ENCODE results near the gene CDX1.
A peak's percentile ranks its signal among the peaks of the same experiment; 100 is the strongest.

The CDX1 gene

DNA sequence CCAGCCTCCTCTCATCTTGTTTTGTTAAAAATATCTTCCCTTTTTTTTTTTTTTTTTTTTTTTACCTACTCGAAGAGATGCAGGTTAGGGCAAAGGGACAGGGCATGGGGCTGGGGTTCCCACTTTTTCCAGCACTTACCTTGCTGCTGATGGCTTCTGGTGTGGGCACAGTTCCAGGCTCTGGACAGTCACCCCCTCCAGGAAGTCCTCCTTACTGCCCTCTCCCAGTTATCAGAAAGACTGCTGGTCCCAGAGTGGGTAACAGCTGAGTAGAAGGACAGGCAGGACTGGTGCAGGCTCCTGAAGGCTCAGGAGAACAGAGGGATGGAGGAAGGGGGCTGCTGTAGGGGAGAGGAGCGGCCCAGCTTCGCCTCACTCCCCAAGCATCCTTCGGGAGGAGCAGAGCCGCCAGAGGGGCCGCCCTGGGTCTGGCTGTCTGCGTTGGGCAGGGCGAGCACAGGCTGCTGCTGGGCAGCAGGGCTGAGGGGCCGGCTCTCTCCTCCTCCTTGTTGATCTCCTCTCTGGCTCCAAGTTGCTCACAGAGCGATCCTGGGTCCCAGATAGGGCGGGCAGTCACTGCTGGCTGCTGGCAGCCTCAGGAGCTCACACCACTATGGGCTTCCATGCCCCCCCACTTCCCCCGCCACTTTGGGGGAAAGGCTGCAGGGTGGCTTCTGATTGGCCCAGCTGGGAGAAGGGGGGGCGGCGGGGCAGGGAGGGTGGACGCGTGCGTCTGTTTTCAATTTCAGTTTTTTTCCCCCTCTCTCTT is 11.1 kb upstream of the CDX1 start, which contains the start of gene PDGFRB:
PDGFRB (minus strand) TSS at position 588 of the 769 bp plus-strand sequence. CDS start 18,798 bp downstream, outside the sequence.
- peaks cover 23% of the 10 kb centered on the region for H3K36me3 ChIP-seq (ENCODE audit: insufficient read depth, insufficient read length, low read length)
- no peak for DNase-seq (ENCODE audit: low read depth, low spot score)
- peak within 1 kb of the TSS; percentile 36 for H3K4me3 ChIP-seq (ENCODE audit: insufficient read length, low read depth)
- TF ChIP-seq ZNF274 (IDR thresholded peaks at IDR 0.05; ENCODE audit: low read depth, low read length) (no peak), SUZ12 (IDR thresholded peaks at IDR 0.05; ENCODE audit: extremely low read depth, insufficient read depth, insufficient read length) (no peak), YY1 (IDR thresholded peaks at IDR 0.05; ENCODE audit: insufficient read depth, insufficient read length) (no peak)
- peak within 1 kb of the TSS; percentile 70 for H3K9ac ChIP-seq (ENCODE audit: insufficient read length, low read depth)
- H3K9me3 ChIP-seq (ENCODE audit: insufficient read depth, low read length), result no peaks in the 10 kb centered on the region
- H3K4me1 ChIP-seq (ENCODE audit: insufficient read depth, insufficient read length), result peaks cover 22% of the 10 kb centered on the region
- peaks cover 18% of the 10 kb centered on the region for H3K27me3 ChIP-seq (ENCODE audit: insufficient read depth, insufficient read length)

GRCh38 chr5:150156027-150156368 is 10.6 kb upstream of the CDX1 start:
- Histone ChIP-seq H3K9ac (ENCODE audit: insufficient read length, low read depth) (peak overlapping the region; percentile 18), H3K27me3 (ENCODE audit: insufficient read depth, insufficient read length) (peaks cover 18% of the 10 kb centered on the region), H3K4me3 (ENCODE audit: insufficient read length, low read depth) (peak overlapping the region; percentile 6), H3K9me3 (ENCODE audit: insufficient read depth, low read length) (no peaks in the 10 kb centered on the region), H3K36me3 (ENCODE audit: insufficient read depth, insufficient read length, low read length) (peaks cover 22% of the 10 kb centered on the region), H3K4me1 (ENCODE audit: insufficient read depth, insufficient read length) (peaks cover 22% of the 10 kb centered on the region)
- no peak for TF ChIP-seq YY1 (IDR thresholded peaks at IDR 0.05; ENCODE audit: insufficient read depth, insufficient read length)
- no peak for TF ChIP-seq ZNF274 (IDR thresholded peaks at IDR 0.05; ENCODE audit: low read depth, low read length)
- no peak for TF ChIP-seq SUZ12 (IDR thresholded peaks at IDR 0.05; ENCODE audit: extremely low read depth, insufficient read depth, insufficient read length)
- DNase-seq (ENCODE audit: low read depth, low spot score), result no peak

DNA sequence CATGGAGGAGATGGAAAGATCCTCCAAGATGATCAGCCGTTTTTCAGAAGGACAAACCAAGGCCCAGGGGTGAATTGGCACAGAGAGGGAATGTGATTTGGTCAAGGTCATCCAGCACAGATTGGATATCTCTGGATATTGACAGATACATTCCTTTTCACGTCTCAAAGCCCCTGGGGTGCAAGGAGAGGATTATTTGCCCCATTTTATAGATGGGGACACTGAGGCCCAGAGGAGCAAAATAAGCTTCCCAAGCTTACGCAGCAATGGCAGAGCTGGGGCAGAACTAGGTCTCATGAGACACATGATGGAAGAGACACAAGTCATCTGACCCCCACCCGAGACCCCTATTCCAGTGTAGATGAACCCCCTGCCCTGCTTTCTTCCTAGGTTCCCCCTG is 10.0 kb upstream of the CDX1 start:
- Histone ChIP-seq H3K36me3 (ENCODE audit: insufficient read depth, insufficient read length, low read length) (peaks cover 17% of the 10 kb centered on the region), H3K9me3 (ENCODE audit: insufficient read depth, low read length) (no peaks in the 10 kb centered on the region), H3K4me3 (ENCODE audit: insufficient read length, low read depth) (no peak overlapping the region), H3K27me3 (ENCODE audit: insufficient read depth, insufficient read length) (peaks cover 18% of the 10 kb centered on the region), H3K9ac (ENCODE audit: insufficient read length, low read depth) (no peak overlapping the region), H3K4me1 (ENCODE audit: insufficient read depth, insufficient read length) (peaks cover 25% of the 10 kb centered on the region)
- no peak for DNase-seq (ENCODE audit: low read depth, low spot score)
- TF ChIP-seq ZNF274 (IDR thresholded peaks at IDR 0.05; ENCODE audit: low read depth, low read length), result no peak

- TF ChIP-seq YY1 (IDR thresholded peaks at IDR 0.05; ENCODE audit: insufficient read depth, insufficient read length), result no peak
- no peak for TF ChIP-seq ZNF274 (IDR thresholded peaks at IDR 0.05; ENCODE audit: low read depth, low read length)
- TF ChIP-seq SUZ12 (IDR thresholded peaks at IDR 0.05; ENCODE audit: extremely low read depth, insufficient read depth, insufficient read length), result no peak
- Histone ChIP-seq H3K36me3 (ENCODE audit: insufficient read depth, insufficient read length, low read length) (peaks cover 17% of the 10 kb centered on the region), H3K4me1 (ENCODE audit: insufficient read depth, insufficient read length) (peaks cover 30% of the 10 kb centered on the region), H3K4me3 (ENCODE audit: insufficient read length, low read depth) (no peak overlapping the region), H3K9ac (ENCODE audit: insufficient read length, low read depth) (no peak overlapping the region), H3K27me3 (ENCODE audit: insufficient read depth, insufficient read length) (peaks cover 18% of the 10 kb centered on the region), H3K9me3 (ENCODE audit: insufficient read depth, low read length) (no peaks in the 10 kb centered on the region)
- DNase-seq (ENCODE audit: low read depth, low spot score), result no peak
Measured at GRCh38 chr5:150157168-150157567, 9.4 kb upstream of the CDX1 start.

- Histone ChIP-seq H3K9ac (ENCODE audit: insufficient read length, low read depth) (no peak overlapping the region), H3K9me3 (ENCODE audit: insufficient read depth, low read length) (no peaks in the 10 kb centered on the region), H3K4me3 (ENCODE audit: insufficient read length, low read depth) (no peak overlapping the region), H3K27me3 (ENCODE audit: insufficient read depth, insufficient read length) (peaks cover 22% of the 10 kb centered on the region), H3K4me1 (ENCODE audit: insufficient read depth, insufficient read length) (peaks cover 25% of the 10 kb centered on the region), H3K36me3 (ENCODE audit: insufficient read depth, insufficient read length, low read length) (peaks cover 5% of the 10 kb centered on the region)
- no peak for DNase-seq (ENCODE audit: low read depth, low spot score)
- no peak for TF ChIP-seq YY1 (IDR thresholded peaks at IDR 0.05; ENCODE audit: insufficient read depth, insufficient read length)
- no peak for TF ChIP-seq ZNF274 (IDR thresholded peaks at IDR 0.05; ENCODE audit: low read depth, low read length)
- TF ChIP-seq SUZ12 (IDR thresholded peaks at IDR 0.05; ENCODE audit: extremely low read depth, insufficient read depth, insufficient read length), result no peak
Measured at GRCh38 chr5:150158170-150158949, 8.2 kb upstream of the CDX1 start.

- Histone ChIP-seq H3K9me3 (ENCODE audit: insufficient read depth, low read length) (no peaks in the 10 kb centered on the region), H3K4me3 (ENCODE audit: insufficient read length, low read depth) (no peak overlapping the region), H3K27me3 (ENCODE audit: insufficient read depth, insufficient read length) (peaks cover 28% of the 10 kb centered on the region), H3K9ac (ENCODE audit: insufficient read length, low read depth) (no peak overlapping the region), H3K4me1 (ENCODE audit: insufficient read depth, insufficient read length) (peaks cover 21% of the 10 kb centered on the region), H3K36me3 (ENCODE audit: insufficient read depth, insufficient read length, low read length) (no peaks in the 10 kb centered on the region)
- TF ChIP-seq SUZ12 (IDR thresholded peaks at IDR 0.05; ENCODE audit: extremely low read depth, insufficient read depth, insufficient read length) (no peak), YY1 (IDR thresholded peaks at IDR 0.05; ENCODE audit: insufficient read depth, insufficient read length) (no peak), ZNF274 (IDR thresholded peaks at IDR 0.05; ENCODE audit: low read depth, low read length) (no peak)
- DNase-seq (ENCODE audit: low read depth, low spot score), result no peak
Measured at GRCh38 chr5:150159031-150159430, 7.5 kb upstream of the CDX1 start.

DNA sequence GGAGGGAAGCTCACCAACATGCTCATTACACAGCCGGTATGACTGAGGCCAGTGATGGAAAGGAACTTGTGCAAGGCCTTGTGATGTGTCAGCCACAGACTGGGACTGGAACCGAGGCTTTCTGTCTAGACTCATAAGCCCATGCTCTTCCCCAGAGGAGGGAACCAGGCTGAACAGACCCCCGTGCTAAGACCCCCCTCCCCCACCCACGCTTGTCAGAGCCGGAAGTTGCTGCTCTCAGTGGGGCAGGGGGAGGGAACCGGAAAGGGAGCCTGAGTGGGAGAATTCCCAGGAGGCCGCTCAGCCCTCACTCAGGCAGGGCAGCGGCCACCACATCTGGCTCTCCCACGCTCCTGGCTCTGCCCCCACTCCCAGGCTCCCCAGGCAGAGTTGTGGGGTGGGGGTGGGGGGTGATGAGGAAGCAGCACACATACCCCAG is 6.8 kb upstream of the CDX1 start:
- Histone ChIP-seq H3K4me3 (ENCODE audit: insufficient read length, low read depth) (no peak overlapping the region), H3K36me3 (ENCODE audit: insufficient read depth, insufficient read length, low read length) (no peaks in the 10 kb centered on the region)

More for the DNA sequence above, 6.8 kb upstream of the CDX1 start:
- TF ChIP-seq YY1 (IDR thresholded peaks at IDR 0.05; ENCODE audit: insufficient read depth, insufficient read length) (no peak), SUZ12 (IDR thresholded peaks at IDR 0.05; ENCODE audit: extremely low read depth, insufficient read depth, insufficient read length) (no peak), ZNF274 (IDR thresholded peaks at IDR 0.05; ENCODE audit: low read depth, low read length) (no peak)
- Histone ChIP-seq H3K4me1 (ENCODE audit: insufficient read depth, insufficient read length) (peaks cover 23% of the 10 kb centered on the region), H3K9ac (ENCODE audit: insufficient read length, low read depth) (no peak overlapping the region), H3K9me3 (ENCODE audit: insufficient read depth, low read length) (no peaks in the 10 kb centered on the region), H3K27me3 (ENCODE audit: insufficient read depth, insufficient read length) (peaks cover 35% of the 10 kb centered on the region)
- DNase-seq (ENCODE audit: low read depth, low spot score), result no peak

Data from NT2/D1 (cell line).